SK-N-SH (cell line): ENCODE measurements around the gene TEX19. TPM values are rescaled to one million over a fixed set of nuclear protein-coding genes. Genes with fewer than 3 reads are reported as not detected.

Experiments used
- CTCF ChIA-PET: fragments of 300-600, 350-600 bp; formaldehyde crosslinking; extraction: SDS; loops from one replicate; lab custom pipeline; 2021; lab: Yijun Ruan, JAX
- POLR2A ChIA-PET: fragments of 350-600 bp; sonication (Branson Sonifier 250); formaldehyde crosslinking; extraction: SDS; loops from one replicate; lab custom pipeline; 2020; ENCODE audit warnings: antibody characterized with exemption, inconsistent platforms; lab: Yijun Ruan, JAX
- DNase-seq: peaks from one replicate; pipeline ENCODE4 v3.0.0; 2012
- H2AFZ ChIP-seq: fragments of 200-600 bp; sonication (generic); 2 replicates; pipeline ENCODE4 v1.8.1; 2016; ENCODE audit warnings: antibody characterized with exemption, mild to moderate bottlenecking, low read depth
- H3F3A ChIP-seq: fragments of 200-600 bp; sonication (generic); replicated peaks from 2 replicates; pipeline ENCODE3; 2016; ENCODE audit warnings: antibody characterized with exemption, mild to moderate bottlenecking; ENCODE audit not compliant: insufficient read depth
- H3K27ac ChIP-seq, 2 experiments: fragments of 200-500 bp in 1 of 2; fragments of 200-600 bp in 1 of 2; sonication (Bioruptor generic) in 1 of 2; sonication (generic), shearing (Covaris generic) in 1 of 2; 2 replicates each; pipeline versions ENCODE4 v1.5.1 to v1.6.1; 2014 to 2016; ENCODE audit warnings: low read depth in 2 of 2, inconsistent platforms in 1 of 2, low read length in 1 of 2, mild to moderate bottlenecking in 1 of 2, mixed read lengths in 1 of 2
- H3K27me3 ChIP-seq: fragments of 200-600 bp; sonication (generic), shearing (Covaris generic); 2 replicates; pipeline ENCODE4 v1.6.1; 2016; ENCODE audit warnings: mixed run types; ENCODE audit not compliant: insufficient read depth
- H3K36me3 ChIP-seq, 2 experiments: fragments of 200-500 bp in 1 of 2; fragments of 200-600 bp in 1 of 2; sonication (Bioruptor generic) in 1 of 2; sonication (generic) in 1 of 2; replicated peaks in 1 of 2; 2 replicates each; pipeline versions ENCODE3 to v1.5.1; 2014 to 2016; ENCODE audit warnings: low read length in 1 of 2, mild to moderate bottlenecking in 1 of 2; ENCODE audit not compliant: insufficient read depth in 2 of 2, control insufficient read depth in 1 of 2
- H3K4me1 ChIP-seq, 2 experiments: fragments of 200-500 bp in 1 of 2; fragments of 200-600 bp in 1 of 2; sonication (Bioruptor generic) in 1 of 2; sonication (generic), shearing (Covaris generic) in 1 of 2; 2 replicates each; pipeline versions ENCODE4 v1.5.1 to v1.6.1; 2014 to 2016; ENCODE audit warnings: low read depth in 1 of 2, low read length in 1 of 2, mixed run types in 1 of 2; ENCODE audit not compliant: insufficient read depth in 2 of 2, control insufficient read depth in 1 of 2
- H3K4me2 ChIP-seq: fragments of 200-600 bp; sonication (generic), shearing (Covaris generic); 2 replicates; pipeline ENCODE4 v1.6.1; 2017; ENCODE audit warnings: mixed run types
- H3K4me3 ChIP-seq, 2 experiments: fragments of 200-500 bp in 1 of 2; fragments of 200-600 bp in 1 of 2; sonication (Bioruptor generic) in 1 of 2; sonication (generic), shearing (Covaris generic) in 1 of 2; 2 replicates each; pipeline versions ENCODE4 v1.5.1 to v1.8.1; 2014 to 2016; ENCODE audit warnings: low read depth in 2 of 2, inconsistent platforms in 1 of 2, low read length in 1 of 2, mild to moderate bottlenecking in 1 of 2, mixed read lengths in 1 of 2, moderate library complexity in 1 of 2
- H3K79me2 ChIP-seq: fragments of 200-600 bp; sonication (generic); 2 replicates; pipeline ENCODE4 v1.8.1; 2017; ENCODE audit warnings: mild to moderate bottlenecking; ENCODE audit not compliant: insufficient read depth
- H3K9ac ChIP-seq: fragments of 200-600 bp; sonication (generic); 2 replicates; pipeline ENCODE4 v1.6.1; 2017; ENCODE audit warnings: mixed run types
- H3K9me2 ChIP-seq: fragments of 200-600 bp; sonication (generic); 2 replicates; pipeline ENCODE4 v1.6.1; 2017; ENCODE audit warnings: mixed run types
- H3K9me3 ChIP-seq: fragments of 200-600 bp; sonication (generic); 2 replicates; pipeline ENCODE4 v1.6.1; 2017; ENCODE audit warnings: mixed run types, mild to moderate bottlenecking, moderate library complexity
- H4K20me1 ChIP-seq: fragments of 200-600 bp; sonication (generic); 2 replicates; pipeline ENCODE4 v1.6.1; 2017; ENCODE audit warnings: mild to moderate bottlenecking, mixed run types; ENCODE audit not compliant: insufficient read depth
- CHD2 ChIP-seq: fragments of 150-350 bp; IDR thresholded peaks from 2 replicates; pipeline ENCODE4 v1.6.1; 2018; ENCODE audit warnings: low read length; ENCODE audit not compliant: partially characterized antibody
- CTCF ChIP-seq: fragments of 200-600 bp; sonication (generic); IDR thresholded peaks from 2 replicates; pipeline ENCODE4 v1.6.1; 2017; ENCODE audit warnings: antibody characterized with exemption, mild to moderate bottlenecking, moderate library complexity
- ELF1 ChIP-seq: IDR thresholded peaks from 2 replicates; pipeline ENCODE4 v1.4.0; 2012
- EP300 ChIP-seq, 2 experiments: IDR thresholded peaks; 2 replicates each; pipeline versions ENCODE4 v1.4.0 to v1.6.1; 2012; ENCODE audit warnings: borderline replicate concordance in 1 of 2, low read depth in 1 of 2, low read length in 1 of 2
- FOSL2 ChIP-seq: IDR thresholded peaks from 2 replicates; pipeline ENCODE4 v1.4.0; 2012; ENCODE audit warnings: low read depth, mild to moderate bottlenecking, moderate library complexity, borderline replicate concordance
- FOXJ3 ChIP-seq: sonication (generic); formaldehyde crosslinking; IDR thresholded peaks from 2 replicates; pipeline ENCODE4 v1.5.1; 2020; ENCODE audit warnings: mild to moderate bottlenecking, missing genetic modification reagents
- FOXM1 ChIP-seq: IDR thresholded peaks from 2 replicates; pipeline ENCODE4 v1.4.0; 2012; ENCODE audit warnings: low read depth, mild to moderate bottlenecking
- GATA2 ChIP-seq: sonication (generic); formaldehyde crosslinking; IDR thresholded peaks from 2 replicates; pipeline ENCODE4 v1.5.0; 2020; ENCODE audit warnings: mild to moderate bottlenecking, missing genetic modification reagents
- JUND ChIP-seq: IDR thresholded peaks from 2 replicates; pipeline ENCODE4 v1.4.0; 2012
- MAX ChIP-seq: IDR thresholded peaks from 2 replicates; pipeline ENCODE4 v1.4.0; 2012; ENCODE audit warnings: low read depth
- MEF2A ChIP-seq: IDR thresholded peaks from 2 replicates; pipeline ENCODE4 v1.4.0; 2012; ENCODE audit warnings: low read depth, borderline replicate concordance
- MXI1 ChIP-seq: IDR thresholded peaks from 2 replicates; pipeline ENCODE4 v1.6.1; 2012; ENCODE audit warnings: mild to moderate bottlenecking, low read depth, low read length, improper control_type of control experiment
- NFIC ChIP-seq: IDR thresholded peaks from 2 replicates; pipeline ENCODE4 v1.4.0; 2012; ENCODE audit warnings: borderline replicate concordance
- NRF1 ChIP-seq: IDR thresholded peaks from 2 replicates; pipeline ENCODE4 v1.6.1; 2012; ENCODE audit warnings: low read depth, mild to moderate bottlenecking, low read length
- PBX3 ChIP-seq: IDR thresholded peaks from 2 replicates; pipeline ENCODE4; 2012
- RFX5 ChIP-seq: IDR thresholded peaks from 2 replicates; pipeline ENCODE4 v1.6.1; 2012; ENCODE audit warnings: mild to moderate bottlenecking, improper control_type of control experiment, low read length
- RXRA ChIP-seq: IDR thresholded peaks from 2 replicates; pipeline ENCODE4 v1.4.0; 2012; ENCODE audit warnings: low read depth, mild to moderate bottlenecking, borderline replicate concordance
- SIN3A ChIP-seq: IDR thresholded peaks from 2 replicates; pipeline ENCODE4 v1.6.1; 2012; ENCODE audit warnings: low read depth, mild to moderate bottlenecking, low read length, moderate library complexity, borderline replicate concordance
- SMC3 ChIP-seq: IDR thresholded peaks from 2 replicates; pipeline ENCODE4 v1.6.1; 2012; ENCODE audit warnings: low read depth, low read length, improper control_type of control experiment
- TAF1 ChIP-seq: IDR thresholded peaks from 2 replicates; pipeline ENCODE4 v1.6.1; 2012; ENCODE audit warnings: low read depth, mild to moderate bottlenecking, low read length, moderate library complexity, borderline replicate concordance
- USF1 ChIP-seq: IDR thresholded peaks from 2 replicates; pipeline ENCODE4 v1.4.0; 2012; ENCODE audit warnings: low read depth, borderline replicate concordance
- USF2 ChIP-seq: fragments of 150-350 bp; IDR thresholded peaks from 2 replicates; pipeline ENCODE4 v1.6.1; 2017; ENCODE audit warnings: antibody characterized with exemption, low read length, low read depth, borderline replicate concordance
- YY1 ChIP-seq: IDR thresholded peaks from 2 replicates; pipeline ENCODE4 v1.4.0; 2012; ENCODE audit warnings: low read depth, mild to moderate bottlenecking
- WGBS: methylation state at CpG from one replicate; pipeline ENCODE4 v1.1.6; 2017; ENCODE audit warnings: low lambda C conversion rate; 5-methylcytosine and 5-hydroxymethylcytosine counted together
- polyA plus RNA-seq, 3 experiments: library from polyadenylated mRNA; depleted of rRNA; stranded (reverse); fragments of >200 nt; gene quantifications; 2 replicates each; pipeline ENCODE4 v1.2.3, GENCODE V29; 2012

Gene TEX19
- polyA plus RNA-seq, 1 of the 3 experiments (the other 2 are of a cell fraction) = 0.10 TPM

- Histone ChIP-seq H4K20me1 (peaks cover 2% of the 10 kb centered on the region; the same call in 1 of the 2 replicates), H3K4me1 (peaks cover 0 to 24% of the 10 kb centered on the region in 2 experiments; a peak in 1 of 4 replicates), H3K36me3 (peaks cover 0 to 2% of the 10 kb centered on the region in 2 experiments), H3K4me2 (no peak overlapping the region), H3K9me3 (no peaks in the 10 kb centered on the region), H3K9me2 (no peaks in the 10 kb centered on the region), H2AFZ (no peak overlapping the region), H3K27me3 (no peaks in the 10 kb centered on the region), H3K27ac (no peak overlapping the region), H3K79me2 (no peaks in the 10 kb centered on the region), H3F3A (peaks cover 4% of the 10 kb centered on the region), H3K9ac (no peak overlapping the region), H3K4me3 (no peak overlapping the region)
- CTCF ChIA-PET = no interaction called here
- WGBS = 91% methylated on average over 13 of the region's 13 CpGs
- POLR2A ChIA-PET = no interaction called here
- no peak for DNase-seq
- TF ChIP-seq FOXM1 (no peak), USF2 (no peak), NFIC (no peak), EP300 (IDR thresholded peaks at IDR 0.05; ENCODE audit: borderline replicate concordance in 1 of 2, low read depth in 1 of 2, low read length in 1 of 2) (no peak), RFX5 (no peak), PBX3 (no peak), NRF1 (no peak), YY1 (no peak), SMC3 (no peak), CTCF (no peak), JUND (no peak), RXRA (no peak), GATA2 (CRISPR knock-in tag) (no peak), CHD2 (no peak)
These were observed 31.9 kb downstream of the TEX19 start for GRCh38 chr17:82390860-82391435.

- H3K4me1 ChIP-seq = peaks cover 0 to 20% of the 10 kb centered on the region in 2 experiments; a peak in 1 of 4 replicates
- H3K4me2 ChIP-seq = no peak overlapping the region
- peaks cover 0 to 2% of the 10 kb centered on the region in 2 experiments for H3K36me3 ChIP-seq
- ChIA-PET CTCF (interaction anchor here (1.5 kb wide), 1 partner anchor 163 kb away, joined by 3 read pairs; no protein-coding TSS in a partner anchor), POLR2A (no interaction called here)
- H3K27me3 ChIP-seq = no peaks in the 10 kb centered on the region
- H3F3A ChIP-seq = peaks cover 5% of the 10 kb centered on the region
- WGBS = 92% methylated on average over 18 of the region's 23 CpGs
- no peaks in the 10 kb centered on the region for H3K79me2 ChIP-seq
- DNase-seq = no peak
- no peaks in the 10 kb centered on the region for H3K9me2 ChIP-seq
- no peak overlapping the region for H3K27ac ChIP-seq
- no peaks in the 10 kb centered on the region for H3K9me3 ChIP-seq
- peaks cover 2% of the 10 kb centered on the region; the same call in 1 of the 2 replicates for H4K20me1 ChIP-seq
- H3K4me3 ChIP-seq = no peak overlapping the region
- H3K9ac ChIP-seq = no peak overlapping the region
- H2AFZ ChIP-seq = no peak overlapping the region
- TF ChIP-seq EP300 (IDR thresholded peaks at IDR 0.05; ENCODE audit: borderline replicate concordance in 1 of 2, low read depth in 1 of 2, low read length in 1 of 2) (no peak), MEF2A (no peak), FOSL2 (no peak), SIN3A (no peak), MXI1 (no peak), USF1 (no peak), FOXJ3 (no peak), USF2 (no peak), MAX (no peak), TAF1 (no peak), ELF1 (no peak)
These were observed 32.5 kb downstream of the TEX19 start for GRCh38 chr17:82391496-82392066.
